AG09309 (cell line): ENCODE data around the gene PCBD2.
A peak's percentile ranks its signal among the peaks of the same experiment; 100 is the strongest.
"Not testable (repeated sequence)": the region's sequence is repeated elsewhere in the genome, so short reads cannot be mapped to it uniquely, and the experiment has no call there.

Experiments used
- DNase-seq: peaks from one replicate; pipeline ENCODE4 v3.0.0-alpha.2; 2010; ENCODE audit warnings: low read depth
- H3K4me3 ChIP-seq: 2 replicates; pipeline ENCODE4 v1.5.1; 2011; ENCODE audit warnings: mild to moderate bottlenecking, low read depth, low read length, moderate library complexity; ENCODE audit not compliant: control insufficient read depth
- TF ChIP-seq, protein P1 (sequence below): IDR thresholded peaks from 2 replicates; pipeline ENCODE4 v1.5.1; 2011; ENCODE audit warnings: mild to moderate bottlenecking, low read depth, low read length, inconsistent platforms; ENCODE audit not compliant: insufficient read depth, control insufficient read depth; ENCODE audit errors: missing control alignments

The PCBD2 gene

DNA sequence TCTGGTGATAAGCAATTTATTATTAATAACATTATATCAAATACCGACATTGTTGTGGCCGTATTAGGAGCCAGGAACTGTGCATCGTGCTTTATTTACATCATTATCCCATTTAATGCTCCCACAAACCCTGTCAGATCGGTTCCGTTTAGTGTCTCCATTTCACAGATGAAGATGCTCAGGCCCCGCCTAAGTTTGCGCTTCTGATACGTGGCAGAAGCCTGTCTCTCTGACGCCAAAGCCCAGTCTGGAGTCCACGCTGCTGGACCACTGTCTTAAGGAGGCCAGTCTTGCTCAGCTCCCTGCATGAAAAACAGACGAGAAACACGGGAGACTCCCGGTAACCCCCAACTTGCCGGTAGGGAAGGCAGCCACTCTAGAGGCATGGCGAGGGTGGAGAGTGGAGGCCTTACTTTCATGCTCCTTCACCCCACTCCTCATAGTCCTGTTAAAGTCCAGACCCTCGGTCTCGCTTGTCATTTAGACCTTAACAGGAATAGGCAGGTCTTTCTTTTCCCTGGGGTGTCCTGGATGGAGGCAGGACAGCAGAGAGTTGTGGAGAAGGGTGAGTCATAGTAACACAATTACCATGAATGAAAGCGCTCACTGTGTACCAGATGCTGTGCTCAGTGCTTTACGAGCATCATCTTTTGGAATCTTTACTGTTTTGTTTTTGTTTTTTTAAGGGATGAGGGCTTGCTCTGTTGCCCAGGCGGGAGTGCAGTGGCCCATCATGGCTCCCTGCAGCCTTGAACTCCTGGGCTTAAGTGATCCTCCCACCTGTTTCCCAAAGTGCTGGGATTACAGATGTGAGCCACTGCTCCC is 29.9 kb upstream of the PCBD2 start:
- peak overlapping the region; percentile 83 for H3K4me3 ChIP-seq
- DNase-seq, result peak; percentile 79
- TF ChIP-seq, protein P1, sequence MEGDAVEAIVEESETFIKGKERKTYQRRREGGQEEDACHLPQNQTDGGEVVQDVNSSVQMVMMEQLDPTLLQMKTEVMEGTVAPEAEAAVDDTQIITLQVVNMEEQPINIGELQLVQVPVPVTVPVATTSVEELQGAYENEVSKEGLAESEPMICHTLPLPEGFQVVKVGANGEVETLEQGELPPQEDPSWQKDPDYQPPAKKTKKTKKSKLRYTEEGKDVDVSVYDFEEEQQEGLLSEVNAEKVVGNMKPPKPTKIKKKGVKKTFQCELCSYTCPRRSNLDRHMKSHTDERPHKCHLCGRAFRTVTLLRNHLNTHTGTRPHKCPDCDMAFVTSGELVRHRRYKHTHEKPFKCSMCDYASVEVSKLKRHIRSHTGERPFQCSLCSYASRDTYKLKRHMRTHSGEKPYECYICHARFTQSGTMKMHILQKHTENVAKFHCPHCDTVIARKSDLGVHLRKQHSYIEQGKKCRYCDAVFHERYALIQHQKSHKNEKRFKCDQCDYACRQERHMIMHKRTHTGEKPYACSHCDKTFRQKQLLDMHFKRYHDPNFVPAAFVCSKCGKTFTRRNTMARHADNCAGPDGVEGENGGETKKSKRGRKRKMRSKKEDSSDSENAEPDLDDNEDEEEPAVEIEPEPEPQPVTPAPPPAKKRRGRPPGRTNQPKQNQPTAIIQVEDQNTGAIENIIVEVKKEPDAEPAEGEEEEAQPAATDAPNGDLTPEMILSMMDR, result no peak

DNA sequence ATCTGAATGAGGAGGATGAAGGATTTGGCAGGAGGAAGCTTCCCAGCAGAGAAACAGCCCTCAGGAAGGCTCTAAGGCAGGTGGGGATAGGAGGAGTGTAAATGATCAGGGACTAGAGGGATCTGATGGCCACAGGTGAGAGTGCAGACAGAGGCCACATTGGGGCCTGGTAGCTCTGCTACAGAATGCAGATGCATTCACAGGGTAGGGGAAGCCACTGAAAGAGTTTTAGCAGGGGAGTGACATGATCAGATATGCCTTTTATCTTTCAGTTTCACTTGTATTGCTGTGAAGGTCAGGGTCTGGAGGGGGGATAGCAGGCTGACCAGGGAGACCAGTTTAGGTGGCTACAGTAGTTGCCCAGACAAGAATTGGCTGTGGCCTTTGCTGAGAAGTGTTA is 27.8 kb upstream of the PCBD2 start:
- no peak overlapping the region for H3K4me3 ChIP-seq
- no peak for DNase-seq
- TF ChIP-seq, protein P1, result no peak

DNA sequence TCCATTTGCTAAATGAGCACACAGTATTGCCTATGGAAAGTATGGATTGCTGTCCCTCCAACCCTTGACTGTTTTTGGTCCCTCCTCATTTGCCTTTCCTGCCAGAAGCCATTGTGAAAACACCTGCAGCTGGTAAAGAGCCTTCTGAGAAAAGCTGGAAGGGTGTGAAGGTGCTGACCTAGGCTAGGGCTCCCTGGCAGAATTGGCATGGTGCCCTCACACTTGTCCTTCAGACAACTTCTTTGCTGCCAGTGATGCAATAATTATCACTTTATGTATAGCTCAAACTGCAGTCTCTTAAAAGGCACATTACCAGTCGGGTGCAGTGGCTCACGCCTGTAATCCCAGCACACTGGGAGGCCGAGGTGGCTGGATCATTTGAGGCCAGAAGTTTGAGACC is 26.5 kb upstream of the PCBD2 start:
- no peak overlapping the region for H3K4me3 ChIP-seq
- TF ChIP-seq, protein P1, result no peak
- DNase-seq, result no peak

DNA sequence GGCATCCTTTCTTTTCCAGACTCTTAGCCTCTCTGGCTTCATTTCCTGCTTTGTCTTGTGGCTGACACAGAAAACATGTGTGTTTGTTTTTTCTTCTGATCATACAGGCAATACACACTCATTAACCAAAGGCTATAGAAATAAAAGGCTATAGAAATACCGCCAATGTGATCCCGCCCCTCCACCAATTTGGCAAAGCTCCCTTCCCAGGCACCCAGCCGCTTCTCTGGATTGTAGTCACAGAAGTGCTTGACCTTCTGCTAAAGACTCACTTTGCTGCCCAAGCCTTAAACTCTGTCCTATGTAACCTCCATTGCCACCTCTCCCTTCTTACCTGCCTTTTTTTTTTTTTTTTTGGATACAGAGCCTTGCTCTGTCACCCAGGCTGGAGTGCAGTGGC is 25.5 kb upstream of the PCBD2 start:
- DNase-seq, result no peak
- TF ChIP-seq, protein P1, result no peak
- no peak overlapping the region for H3K4me3 ChIP-seq

DNA sequence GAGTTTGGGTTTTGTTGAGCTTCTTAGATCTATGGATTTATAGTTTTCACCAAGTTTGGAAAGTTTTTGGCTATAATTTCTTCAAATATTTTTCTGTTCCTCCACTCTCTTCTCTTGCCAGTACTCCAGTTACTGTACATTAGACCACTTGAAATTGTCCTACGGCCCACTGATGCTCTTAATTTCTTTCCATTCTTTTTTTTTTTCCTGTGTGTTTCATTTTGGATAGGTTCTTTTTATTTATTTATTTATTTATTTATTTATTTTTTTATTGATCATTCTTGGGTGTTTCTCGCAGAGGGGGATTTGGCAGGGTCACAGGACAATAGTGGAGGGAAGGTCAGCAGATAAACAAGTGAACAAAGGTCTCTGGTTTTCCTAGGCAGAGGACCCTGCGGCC is 24.0 kb upstream of the PCBD2 start:
- DNase-seq, H3K4me3 ChIP-seq: not testable (repeated sequence)

DNA sequence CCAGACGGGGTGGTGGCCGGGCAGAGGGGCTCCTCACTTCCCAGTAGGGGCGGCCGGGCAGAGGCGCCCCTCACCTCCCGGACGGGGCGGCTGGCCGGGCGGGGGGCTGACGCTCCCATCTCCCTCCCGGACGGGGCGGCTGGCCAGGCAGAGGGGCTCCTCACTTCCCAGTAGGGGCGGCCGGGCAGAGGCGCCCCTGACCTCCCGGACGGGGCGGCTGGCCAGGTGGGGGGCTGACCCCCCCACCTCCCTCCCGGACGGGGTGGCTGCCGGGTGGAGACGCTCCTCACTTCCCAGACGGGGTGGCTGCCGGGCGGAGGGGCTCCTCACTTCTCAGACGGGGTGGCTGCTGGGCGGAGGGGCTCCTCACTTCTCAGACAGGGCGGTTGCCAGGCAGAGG is 23.2 kb upstream of the PCBD2 start:
- not testable (repeated sequence) for H3K4me3 ChIP-seq, DNase-seq

DNA sequence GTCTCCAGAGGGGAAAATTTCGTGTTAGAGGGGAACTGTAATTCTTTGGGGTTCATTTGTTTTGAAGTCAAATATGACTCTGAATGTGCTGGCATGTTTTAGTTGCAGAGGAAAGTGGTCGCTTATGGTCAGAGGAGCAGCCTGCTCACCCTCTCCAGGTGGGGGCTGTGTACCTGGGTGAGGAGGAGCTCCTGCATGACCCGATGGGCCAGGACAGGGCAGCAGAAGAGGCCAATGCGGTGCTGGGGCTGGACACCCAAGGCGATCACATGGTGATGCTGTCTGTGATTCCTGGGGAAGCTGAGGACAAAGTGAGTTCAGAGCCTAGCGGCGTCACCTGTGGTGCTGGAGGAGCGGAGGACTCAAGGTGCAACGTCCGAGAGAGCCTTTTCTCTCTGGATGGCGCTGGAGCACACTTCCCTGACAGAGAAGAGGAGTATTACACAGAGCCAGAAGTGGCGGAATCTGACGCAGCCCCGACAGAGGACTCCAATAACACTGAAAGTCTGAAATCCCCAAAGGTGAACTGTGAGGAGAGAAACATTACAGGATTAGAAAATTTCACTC is 17.3 kb upstream of the PCBD2 start:
- H3K4me3 ChIP-seq, result no peak overlapping the region
- no peak for DNase-seq
- TF ChIP-seq, protein P1, result no peak
